HG02840 (cell line): ENCODE data around the gene LRRC74B.
"Not testable (repeated sequence)": the region's sequence is repeated elsewhere in the genome, so short reads cannot be mapped to it uniquely, and the experiment has no call there.

Experiments
- ATAC-seq: cut with Tn5 transposase; IDR thresholded peaks from one replicate; pipeline ENCODE4 v1.9.1; 2021; ENCODE audit warnings: mild to moderate bottlenecking, moderate library complexity, moderate number of reproducible peaks; ENCODE audit not compliant: unreplicated experiment, low FRiP score

The LRRC74B gene

DNA sequence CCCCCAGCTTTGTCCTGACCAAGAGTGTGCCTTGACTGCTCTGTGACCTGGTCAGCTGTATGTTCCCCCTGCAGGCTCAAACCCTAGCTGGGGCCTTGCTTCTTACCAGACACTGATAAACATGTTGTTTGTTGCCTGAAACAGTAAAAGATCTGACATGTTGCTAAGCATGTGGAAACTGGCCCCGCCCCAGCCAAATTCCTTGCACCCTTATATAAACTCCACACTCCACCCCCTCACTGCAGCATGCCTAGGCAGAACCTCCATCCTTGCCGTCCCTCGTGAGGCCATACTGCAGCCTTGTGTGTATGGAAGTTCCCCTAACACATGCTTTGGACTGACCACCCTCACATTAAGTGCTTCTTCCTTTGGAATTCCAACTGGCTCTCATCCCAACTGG lies 27.3 kb downstream of the LRRC74B start:
- ATAC-seq, result no peak

DNA sequence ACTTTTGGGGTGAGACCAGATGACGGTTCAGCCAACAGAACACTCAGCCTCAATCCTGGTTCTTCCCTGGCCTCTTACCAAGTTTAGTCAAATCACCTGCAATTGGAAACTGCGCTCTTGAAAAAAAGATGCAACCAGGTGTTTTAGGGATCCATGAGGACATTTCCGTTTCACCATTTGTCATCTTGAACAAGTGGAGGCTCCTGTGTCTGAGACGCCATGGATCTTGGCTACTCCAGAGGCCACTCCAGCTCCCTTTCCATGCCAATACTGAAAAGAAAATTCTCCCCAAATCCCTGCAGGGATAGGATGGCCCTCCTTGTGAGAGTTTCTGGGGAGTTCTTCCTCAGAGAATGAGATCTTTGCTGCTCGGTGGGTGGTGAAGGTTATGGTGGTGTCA lies 27.7 kb downstream of the LRRC74B start:
- ATAC-seq, result no peak

DNA sequence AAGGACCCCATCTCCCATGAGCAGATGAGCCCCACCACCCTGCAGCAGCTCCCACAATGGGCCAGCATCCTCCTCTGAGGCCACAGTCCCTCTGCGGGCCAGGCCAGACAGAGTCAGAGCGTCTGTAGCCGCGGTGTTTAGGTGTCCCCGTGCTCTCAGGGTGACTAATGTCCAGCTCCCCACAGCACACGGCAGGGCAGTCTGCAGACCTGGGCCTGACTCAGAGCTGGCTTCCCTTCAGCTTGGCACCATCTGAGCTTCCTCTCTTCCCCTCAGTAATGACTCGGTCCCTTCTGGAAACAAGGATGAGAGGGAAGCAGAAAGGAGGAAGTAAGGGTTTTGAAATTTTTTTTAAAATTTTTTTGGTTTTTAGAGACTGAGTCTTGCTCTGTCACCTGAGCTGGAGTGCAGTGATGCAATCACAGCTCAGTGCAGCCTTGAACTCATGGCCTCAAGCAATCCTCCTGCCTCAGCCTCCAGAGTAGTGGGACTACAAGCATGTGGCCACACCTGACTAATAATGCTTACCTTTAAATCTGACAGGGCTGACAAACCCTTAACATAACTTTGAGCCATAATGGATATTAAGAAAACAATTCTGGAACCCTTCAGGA lies 28.5 kb downstream of the LRRC74B start:
- no peak for ATAC-seq

DNA sequence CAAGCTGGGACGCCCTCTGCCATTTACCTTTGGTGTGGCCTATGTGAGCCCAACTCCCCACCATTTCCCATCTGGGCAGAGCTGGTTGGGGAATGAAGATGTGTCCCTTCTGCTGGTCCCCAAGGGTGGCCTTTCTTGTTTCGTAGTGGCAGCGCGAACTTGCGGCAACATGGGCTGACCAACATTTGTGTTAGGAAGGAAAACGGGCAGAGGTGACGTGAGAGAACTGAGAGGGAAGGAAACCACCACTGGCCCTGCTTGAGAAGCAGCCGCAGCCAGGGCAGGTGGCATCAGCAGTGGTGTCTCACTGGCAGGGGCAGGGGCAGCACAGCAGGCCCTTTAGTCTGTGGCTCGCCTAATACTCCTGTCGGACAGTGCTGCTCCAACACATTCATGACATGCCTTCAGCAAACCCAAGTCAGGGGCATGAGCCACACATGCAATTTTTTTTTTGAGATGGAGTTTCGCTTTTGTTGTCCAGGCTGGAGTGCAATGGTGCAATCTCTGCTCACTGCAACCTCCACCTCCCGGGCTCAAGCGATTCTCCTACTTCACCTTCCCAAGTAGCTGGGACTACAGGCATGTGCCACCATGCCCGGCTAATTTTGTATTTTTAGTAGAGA lies 29.9 kb downstream of the LRRC74B start:
- ATAC-seq, result no peak

DNA sequence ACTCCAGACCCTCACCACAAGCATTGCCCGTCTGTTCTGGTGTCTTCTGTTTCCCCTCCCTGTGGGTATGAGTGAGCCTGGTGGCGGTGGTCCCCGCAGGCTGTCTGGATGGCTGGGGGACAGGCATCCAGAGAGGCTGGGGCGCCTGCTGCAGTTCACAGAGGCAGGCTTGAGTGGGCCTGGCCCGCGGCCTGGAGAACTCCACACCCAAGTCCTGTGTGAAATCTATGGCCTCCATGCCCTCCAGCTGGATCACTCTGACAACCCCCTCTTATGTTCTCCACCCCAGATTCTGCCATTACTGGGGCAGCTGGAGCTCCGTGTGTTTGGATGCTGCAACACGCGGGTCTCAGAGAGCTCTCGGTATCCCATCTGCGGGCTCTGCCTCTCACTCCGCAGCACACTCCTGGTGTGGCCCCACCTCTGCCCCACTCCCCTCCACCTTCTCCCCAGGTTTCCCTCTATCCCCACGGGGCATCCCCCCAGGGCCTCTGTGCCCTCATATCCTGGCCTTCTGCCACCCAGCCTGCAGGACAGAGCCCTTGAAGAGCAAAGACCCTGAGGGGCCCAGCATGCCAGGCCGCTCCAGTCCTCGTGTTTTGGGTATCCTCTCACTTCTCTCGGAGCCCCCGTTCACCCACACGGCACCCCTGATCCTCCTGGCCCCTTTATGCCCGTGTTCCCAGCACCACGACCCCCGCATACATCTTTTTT lies 31.3 kb downstream of the LRRC74B start:
- ATAC-seq, result no peak

DNA sequence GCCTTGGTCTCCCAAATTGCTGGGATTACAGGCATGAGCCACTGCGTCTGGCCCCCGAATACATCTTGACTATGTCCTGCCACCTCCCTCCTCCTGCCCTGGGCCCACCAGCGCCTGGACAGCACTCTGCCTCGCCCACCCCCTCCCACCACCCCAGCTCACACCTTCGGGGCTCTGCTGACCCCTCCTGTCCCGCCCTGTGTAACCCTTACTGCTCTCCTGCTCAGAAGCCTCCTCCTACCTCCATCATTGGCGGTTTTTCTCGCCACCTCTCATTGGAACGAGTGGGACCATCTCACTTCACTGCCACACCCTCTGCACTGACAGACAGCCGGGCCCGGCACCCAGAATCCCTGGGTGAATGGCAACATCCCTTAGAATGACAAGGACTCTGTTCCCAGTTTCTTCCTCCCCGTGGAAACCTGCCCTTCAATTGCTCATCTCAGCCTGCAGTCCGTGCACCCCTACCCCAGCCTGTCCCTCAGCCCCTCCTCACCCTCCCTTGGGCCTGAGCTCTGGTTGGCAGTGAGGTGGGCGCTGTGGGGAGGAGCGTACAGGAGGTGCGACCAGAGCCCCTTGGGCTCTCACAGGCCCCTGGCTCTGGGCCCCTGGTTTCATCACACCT lies 32.2 kb downstream of the LRRC74B start:
- ATAC-seq, result no peak

DNA sequence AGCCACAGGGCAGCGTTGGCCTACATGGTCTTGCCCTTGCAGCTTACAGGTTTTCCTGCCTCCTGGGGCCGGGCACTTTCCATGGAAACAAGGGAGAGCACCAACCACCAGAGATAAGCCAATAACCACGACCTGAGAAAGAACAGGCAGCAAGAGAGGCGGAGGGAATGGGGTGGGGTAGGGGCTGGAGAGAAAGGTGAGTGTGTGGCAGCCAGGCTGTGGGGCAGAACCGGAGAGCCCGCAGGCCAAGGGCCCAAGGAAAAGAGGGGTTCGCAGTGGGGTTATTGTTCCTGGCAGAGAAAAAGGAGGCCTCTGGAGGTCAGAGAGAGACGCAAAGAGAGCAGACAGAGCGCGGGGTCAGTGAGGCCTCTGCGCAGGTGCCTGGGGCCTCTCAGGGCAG lies 33.2 kb downstream of the LRRC74B start:
- ATAC-seq, result no peak

DNA sequence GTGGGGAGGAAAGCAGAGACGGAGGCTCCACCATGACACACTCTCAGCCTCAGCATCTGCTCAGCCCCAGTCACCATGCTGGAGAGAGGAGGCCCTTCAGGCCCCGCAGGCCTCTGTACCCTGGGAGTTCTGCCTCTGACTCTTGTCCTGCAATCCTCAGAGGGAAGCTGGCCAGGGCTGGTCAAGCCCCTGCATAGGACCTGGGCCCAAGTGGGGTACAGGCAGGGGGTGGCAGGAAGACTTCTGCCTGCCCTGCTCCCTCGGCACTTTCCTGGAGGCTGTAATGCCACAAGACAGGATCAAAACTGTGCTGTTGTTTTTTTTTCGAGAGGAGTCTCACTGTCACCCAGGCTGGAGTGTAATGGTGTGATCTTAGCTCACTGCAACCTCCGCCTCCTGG lies 33.7 kb downstream of the LRRC74B start:
- no peak for ATAC-seq

DNA sequence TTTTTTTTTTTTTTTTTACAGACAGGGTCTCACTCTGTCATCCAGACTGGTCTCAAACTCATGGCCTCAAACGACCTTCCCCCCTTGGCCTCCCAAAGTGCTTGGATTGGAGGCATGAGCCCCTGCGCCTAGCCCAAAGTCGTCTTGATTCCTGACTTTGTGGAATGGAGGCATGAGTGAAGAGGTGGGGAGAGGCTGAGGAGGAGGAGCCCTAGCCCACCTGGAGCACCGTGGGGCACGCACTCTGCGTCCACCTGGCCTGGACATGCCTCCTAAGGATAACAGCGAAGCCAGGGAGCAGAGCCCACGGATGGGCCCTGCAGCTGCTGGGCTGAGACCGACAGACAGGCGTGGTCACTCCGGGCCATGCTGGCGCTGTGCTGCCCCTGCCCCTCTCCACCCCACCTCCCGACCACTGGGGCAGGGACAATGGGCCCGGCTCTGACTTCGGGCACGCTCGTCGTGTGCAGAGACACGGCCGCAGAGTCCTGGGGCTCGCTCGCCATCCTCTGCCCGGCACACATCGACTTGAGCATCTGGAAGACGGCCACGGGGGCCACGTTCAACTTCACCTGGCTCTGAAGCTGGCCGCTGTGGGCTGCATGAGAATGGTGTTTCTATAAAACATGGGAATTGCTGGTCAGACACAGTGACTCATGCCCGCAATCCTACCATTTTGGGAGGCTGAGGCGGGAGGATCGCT lies 34.8 kb downstream of the LRRC74B start:
- ATAC-seq, result no peak

DNA sequence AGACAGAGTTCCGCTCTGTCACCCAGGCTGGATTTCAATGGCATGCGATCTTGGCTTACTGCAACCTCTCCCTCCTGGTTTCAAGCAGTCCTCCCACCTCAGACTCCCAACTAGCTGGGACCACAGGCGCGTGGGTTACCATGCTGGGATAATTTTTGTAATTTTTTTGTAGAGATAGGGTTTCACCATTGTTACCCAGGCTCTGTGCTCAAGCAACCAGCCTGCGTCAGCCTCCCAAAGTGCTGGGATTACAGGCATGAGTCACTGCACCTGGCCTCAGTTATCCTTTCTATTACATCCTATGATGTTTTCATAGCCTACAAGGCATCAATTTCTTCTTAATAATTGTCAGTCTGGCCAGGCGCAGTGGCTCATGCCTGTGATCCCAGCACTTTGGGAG lies 36.5 kb downstream of the LRRC74B start:
- no peak for ATAC-seq

DNA sequence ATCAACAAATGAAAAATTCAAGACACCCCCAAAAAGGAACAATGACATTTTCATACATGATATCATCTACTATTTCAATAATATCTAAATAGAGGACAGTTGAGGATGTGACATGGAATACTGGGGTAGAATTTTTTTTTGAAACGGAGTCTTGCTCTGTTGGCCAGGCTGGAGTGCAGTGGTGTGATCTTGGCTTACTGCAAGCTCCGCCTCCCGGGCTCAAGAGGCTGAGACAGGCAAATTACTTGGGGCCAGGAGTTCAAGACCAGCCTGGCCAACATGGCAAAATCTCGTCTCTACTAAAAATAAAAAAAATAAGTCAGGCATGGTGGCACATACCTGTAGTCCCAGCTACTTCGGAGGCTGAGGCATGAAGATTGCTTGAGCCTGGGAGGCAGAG lies 41.4 kb downstream of the LRRC74B start:
- ATAC-seq, result no peak

DNA sequence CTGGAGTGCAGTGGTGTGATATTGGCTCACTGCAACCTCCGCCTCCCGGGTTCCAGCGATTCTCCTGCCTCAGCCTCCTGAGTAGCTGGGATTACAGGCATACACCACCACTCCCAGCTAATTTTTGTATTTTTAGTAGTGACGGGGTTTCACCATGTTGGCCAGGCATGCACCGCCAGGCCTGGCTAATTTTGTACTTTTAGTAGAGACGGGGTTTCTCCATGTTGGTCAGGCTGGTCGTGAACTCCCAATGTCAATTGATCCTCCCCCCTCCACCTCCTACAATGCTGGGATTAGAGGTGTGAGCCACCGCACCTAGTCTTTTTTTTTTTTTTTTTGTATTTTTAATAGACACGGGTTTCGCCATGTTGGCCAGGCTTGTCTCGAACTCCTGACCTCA lies 42.2 kb downstream of the LRRC74B start:
- not testable (repeated sequence) for ATAC-seq

DNA sequence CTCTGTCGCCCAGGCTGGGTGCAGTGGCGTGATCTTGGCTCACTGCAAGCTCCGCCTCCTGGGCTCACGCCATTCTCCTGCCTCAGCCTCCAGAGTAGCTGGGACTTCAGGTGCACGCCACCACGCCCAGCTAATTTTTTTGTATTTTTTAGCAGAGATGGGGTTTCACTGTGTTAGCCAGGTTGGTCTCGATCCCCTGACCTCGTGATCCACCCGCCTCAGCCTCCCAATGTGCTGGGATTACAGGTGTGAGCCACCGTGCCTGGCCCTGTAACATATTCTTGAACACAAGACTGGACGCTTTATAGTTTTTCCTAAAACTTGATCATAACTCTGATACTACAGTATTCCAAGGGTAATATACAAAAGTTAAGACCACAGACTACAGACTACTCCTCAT lies 45.5 kb downstream of the LRRC74B start:
- ATAC-seq, result not testable (repeated sequence)

DNA sequence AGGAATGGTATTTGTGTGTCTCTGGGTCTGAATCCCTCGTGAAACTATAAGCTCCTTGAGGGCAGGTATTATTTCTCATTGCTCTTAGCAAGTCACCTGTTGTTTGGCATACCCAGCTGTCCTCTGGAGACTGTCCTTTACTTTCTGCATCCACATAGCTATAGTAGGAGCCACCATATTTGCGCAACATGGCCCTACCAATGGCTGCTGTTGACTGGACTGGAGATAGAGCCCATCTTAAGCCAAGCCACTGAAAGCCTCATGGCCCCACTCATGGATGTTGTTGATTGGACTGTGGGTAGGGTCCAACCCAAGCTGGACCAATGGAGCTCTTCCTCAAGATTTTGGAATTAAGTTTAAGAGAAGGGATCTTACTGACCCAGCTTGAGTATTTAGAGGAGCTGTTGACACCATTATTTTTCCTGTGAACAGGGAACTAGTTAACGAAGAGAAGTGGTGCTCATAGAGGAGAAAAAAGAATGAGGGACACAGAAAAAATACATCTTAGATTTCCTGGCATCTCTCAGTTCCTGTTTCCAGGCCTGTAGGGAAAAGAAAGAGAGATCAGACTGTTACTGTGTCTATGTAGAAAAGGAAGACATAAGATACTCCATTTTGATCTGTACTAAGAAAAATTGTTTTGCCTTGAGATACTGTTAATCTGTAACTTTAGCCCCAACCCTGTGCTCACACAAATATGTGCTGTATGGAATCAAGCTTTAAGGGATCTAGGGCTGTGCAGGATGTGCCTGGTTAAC lies 47.2 kb downstream of the LRRC74B start:
- ATAC-seq, result no peak

DNA sequence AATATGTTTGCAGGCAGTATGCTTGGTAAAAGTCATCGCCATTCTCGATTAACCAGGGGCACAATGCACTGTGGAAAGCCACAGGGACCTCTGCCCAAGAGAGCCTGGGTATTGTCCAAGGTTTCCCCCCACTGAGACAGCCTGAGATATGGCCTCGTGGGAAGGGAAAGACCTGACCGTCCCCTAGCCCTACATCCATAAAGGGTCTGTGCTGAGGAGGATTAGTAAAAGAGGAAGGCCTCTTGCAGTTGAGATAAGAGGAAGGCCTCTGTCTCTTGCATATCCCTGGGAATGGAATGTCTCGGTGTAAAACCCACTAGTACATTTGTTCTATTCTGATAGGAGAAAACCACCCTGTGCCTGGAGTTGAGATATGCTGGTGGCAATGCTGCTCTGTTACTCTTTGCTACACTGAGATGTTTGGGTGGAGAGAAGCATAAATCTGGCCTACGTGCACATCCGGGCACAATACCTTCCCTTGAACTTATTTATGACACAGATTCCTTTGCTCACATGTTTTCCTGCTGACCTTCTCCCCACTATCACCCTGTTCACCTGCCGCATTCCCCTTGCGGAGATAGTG lies 47.9 kb downstream of the LRRC74B start:
- not testable (repeated sequence) for ATAC-seq

DNA sequence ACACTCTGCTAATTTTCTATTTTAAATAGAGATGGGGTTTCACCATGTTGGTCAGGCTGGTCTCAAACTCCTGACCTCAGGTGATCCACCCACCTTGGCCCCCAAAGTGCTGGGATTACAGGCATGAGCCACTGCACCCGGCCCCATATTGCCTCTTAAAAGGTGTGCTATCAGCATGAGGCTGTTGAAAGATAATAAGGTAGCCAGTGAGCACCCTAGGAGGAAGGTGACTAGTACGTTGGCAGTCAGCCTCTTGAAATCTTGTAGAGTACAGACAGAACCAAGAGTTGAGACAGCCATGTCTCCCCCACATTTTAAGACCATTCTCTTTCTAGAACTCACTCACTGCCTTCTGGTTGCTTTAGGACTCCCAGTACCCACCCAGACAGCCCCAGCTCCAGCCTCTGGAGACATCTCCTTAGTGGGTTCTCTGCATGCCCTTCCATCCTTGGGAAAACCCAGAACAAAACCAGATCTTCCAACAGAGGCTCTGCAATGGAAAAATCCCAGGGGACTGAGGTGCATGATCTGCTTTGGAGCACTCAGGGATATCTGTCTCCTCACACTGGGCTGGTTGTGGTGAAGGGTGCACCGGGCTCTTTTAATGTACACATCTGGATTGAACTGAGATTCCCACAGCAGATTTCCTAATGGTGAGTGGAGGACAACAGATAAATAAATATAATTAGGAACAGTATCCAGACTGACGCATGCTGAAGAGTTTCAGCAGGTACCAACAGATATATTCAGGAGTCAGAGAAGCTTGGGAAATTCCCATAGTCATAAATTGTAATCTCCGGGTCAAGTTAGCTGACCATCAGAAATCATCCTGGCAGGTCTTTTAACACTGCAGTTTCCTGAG lies 49.4 kb downstream of the LRRC74B start:
- ATAC-seq, result no peak

DNA sequence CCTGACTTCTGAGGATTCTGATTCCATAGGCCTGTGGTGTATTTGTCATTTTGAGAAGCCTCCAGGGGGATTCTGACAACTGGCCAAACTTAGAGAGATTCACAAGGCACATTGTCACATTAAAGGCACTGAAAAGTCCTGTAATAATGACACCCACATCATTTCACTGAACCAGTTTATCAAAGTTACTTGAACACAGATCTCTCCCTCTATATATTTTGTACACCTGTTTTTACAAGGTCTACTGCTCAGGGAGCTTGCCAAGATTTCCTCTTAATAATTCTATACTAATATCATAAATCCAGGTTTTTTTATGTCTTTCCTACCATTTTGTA lies 50.0 kb downstream of the LRRC74B start:
- ATAC-seq, result no peak

DNA sequence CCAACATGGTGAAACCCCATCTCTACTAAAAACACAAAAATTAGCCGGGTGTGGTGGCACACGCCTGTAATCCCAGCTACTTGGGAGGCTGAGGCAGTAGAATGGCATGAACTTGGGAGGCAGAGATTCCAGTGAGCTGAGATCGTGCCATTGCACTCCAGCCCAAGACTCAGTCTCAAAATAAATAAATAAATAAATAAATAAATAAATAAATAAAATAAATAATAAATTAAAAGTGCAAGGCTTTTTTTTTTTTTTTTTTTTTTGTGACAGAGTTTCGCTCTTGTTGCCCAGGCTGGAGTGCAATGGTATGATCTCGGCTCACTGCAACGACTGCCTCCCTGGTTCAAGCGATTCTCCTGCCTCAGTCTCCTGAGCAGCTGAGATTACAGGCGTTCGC lies 51.1 kb downstream of the LRRC74B start:
- ATAC-seq, result not testable (repeated sequence)

DNA sequence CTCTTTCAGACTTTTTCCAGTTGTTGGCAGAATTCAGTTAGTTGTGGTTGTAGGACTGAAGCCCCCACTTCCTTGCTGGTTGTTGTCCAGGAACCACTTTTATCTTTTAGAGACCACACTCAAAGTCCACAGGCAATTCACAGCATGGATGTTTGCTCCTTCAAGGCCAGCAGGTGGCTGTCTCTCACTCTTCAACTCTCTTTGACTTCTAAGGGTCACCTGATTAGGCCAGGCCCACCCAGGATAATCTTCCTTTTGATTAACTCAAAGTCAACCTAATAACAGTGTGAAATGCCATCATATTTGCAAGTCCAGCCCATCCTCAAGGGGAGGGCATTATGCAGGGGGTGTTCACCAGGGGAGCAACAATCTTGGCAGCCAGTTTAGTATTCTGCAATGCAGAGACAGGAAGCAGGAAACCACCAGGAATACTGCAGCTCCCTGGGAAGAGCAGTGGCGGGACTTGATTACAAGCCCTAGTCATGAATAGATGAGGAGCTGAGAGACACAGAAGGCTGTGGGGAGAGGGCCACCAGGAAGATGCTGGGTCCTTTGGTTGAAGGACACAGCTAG lies 52.4 kb downstream of the LRRC74B start:
- no peak for ATAC-seq
